Endothelial cell of umbilical vein (primary cell): ENCODE measurements around the gene MAN1A1. TPM values are rescaled to one million over a fixed set of nuclear protein-coding genes. Genes with fewer than 3 reads are reported as not detected.

ENCODE experiments used
- BruUV-seq: library from RNA; stranded (reverse); fragments of 400-500 nt; replicated peaks from 2 replicates; lab custom pipeline; 2021; lab: Mats Ljungman, UMichigan
- CTCF ChIA-PET: fragments of 300-600, 350-600 bp; sonication (Branson Sonifier 250); formaldehyde crosslinking; loops from one replicate; lab custom pipeline; 2021; ENCODE audit warnings: antibody characterized with exemption, inconsistent platforms; lab: Charles Lee
- POLR2A ChIA-PET: fragments of 300-600, 350-600 bp; sonication (Branson Sonifier 250); formaldehyde crosslinking; loops from one replicate; lab custom pipeline; 2021; ENCODE audit warnings: antibody characterized with exemption, inconsistent platforms; lab: Charles Lee
- DNase-seq: peaks from one replicate; pipeline ENCODE4 v3.0.0-alpha.2; 2011; ENCODE audit warnings: low read depth, low spot score
- FAIRE-seq: peaks from 2 replicates; lab custom pipeline; 2011; peaks lifted over from hg19 to GRCh38; lab: Jason Lieb, UNC
- H2AFZ ChIP-seq: 2 replicates; pipeline ENCODE4 v1.6.0; 2012; ENCODE audit warnings: low read depth, low read length, control low read depth, inconsistent platforms
- H3K27ac ChIP-seq: 2 replicates; pipeline ENCODE4 v1.5.1; 2011; ENCODE audit warnings: low read depth, mild to moderate bottlenecking, control low read depth, low read length, moderate library complexity; ENCODE audit not compliant: insufficient read depth
- H3K27me3 ChIP-seq, 2 experiments: 2 replicates each; pipeline versions ENCODE4 v1.6.0 to v1.6.1; 2011; ENCODE audit warnings: low read length in 2 of 2, mixed read lengths in 1 of 2; ENCODE audit not compliant: control insufficient read depth in 2 of 2, insufficient read depth in 2 of 2
- H3K36me3 ChIP-seq, 2 experiments: 2 replicates in 1 of 2; 3 replicates in 1 of 2; pipeline ENCODE4 v1.5.1; 2011; ENCODE audit warnings: low read length in 2 of 2, mild to moderate bottlenecking in 1 of 2, moderate library complexity in 1 of 2; ENCODE audit not compliant: control insufficient read depth in 2 of 2, insufficient read depth in 2 of 2; ENCODE audit errors: extremely low read depth in 1 of 2
- H3K4me1 ChIP-seq: 3 replicates; pipeline ENCODE4 v1.5.1; 2011; ENCODE audit warnings: mild to moderate bottlenecking, low read length; ENCODE audit not compliant: control insufficient read depth, insufficient read depth; ENCODE audit errors: extremely low read depth
- H3K4me2 ChIP-seq: 2 replicates; pipeline ENCODE4 v1.6.1; 2011; ENCODE audit warnings: low read length, control low read depth, mixed read lengths; ENCODE audit not compliant: insufficient read depth
- H3K4me3 ChIP-seq, 3 experiments: fragments of 200-600 bp in 1 of 3; sonication (generic), shearing (Covaris generic) in 1 of 3; replicated peaks in 1 of 3; 2 replicates each; pipeline ENCODE4 v1.5.1; 2011 to 2016; ENCODE audit warnings: control low read depth in 3 of 3, low read length in 3 of 3, mild to moderate bottlenecking in 2 of 3, inconsistent platforms in 1 of 3, low read depth in 1 of 3, moderate library complexity in 1 of 3; ENCODE audit not compliant: insufficient read depth in 1 of 3
- H3K79me2 ChIP-seq: 2 replicates; pipeline ENCODE4 v1.6.0; 2012; ENCODE audit warnings: low read length, inconsistent platforms; ENCODE audit not compliant: control insufficient read depth, insufficient read depth
- H3K9ac ChIP-seq: replicated peaks from 2 replicates; pipeline ENCODE3; 2011; ENCODE audit warnings: low read length, control low read depth; ENCODE audit not compliant: insufficient read depth; ENCODE audit errors: extremely low read depth
- H3K9me1 ChIP-seq: replicated peaks from 3 replicates; pipeline ENCODE4 v1.6.0; 2011; ENCODE audit warnings: mild to moderate bottlenecking, low read length; ENCODE audit not compliant: control insufficient read depth, insufficient read depth; ENCODE audit errors: extremely low read depth
- H3K9me3 ChIP-seq: replicated peaks from 2 replicates; pipeline ENCODE4 v1.5.1; 2012; ENCODE audit warnings: low read length, inconsistent platforms; ENCODE audit not compliant: control insufficient read depth, insufficient read depth
- H4K20me1 ChIP-seq: replicated peaks from 2 replicates; pipeline ENCODE3; 2011; ENCODE audit warnings: mild to moderate bottlenecking, low read length; ENCODE audit not compliant: control insufficient read depth, insufficient read depth; ENCODE audit errors: extremely low read depth
- CTCF ChIP-seq, 2 donors: IDR thresholded peaks; 1 replicate in 1 of 2; 2 replicates in 1 of 2; pipeline ENCODE4 v1.5.1; 2011; ENCODE audit warnings: low read length in 2 of 2, mild to moderate bottlenecking in 2 of 2, moderate library complexity in 2 of 2, control low read depth in 1 of 2, inconsistent platforms in 1 of 2, low read depth in 1 of 2; ENCODE audit not compliant: insufficient read depth in 1 of 2; ENCODE audit errors: extremely low read depth in 1 of 2
- EZH2 ChIP-seq: IDR thresholded peaks from 2 replicates; pipeline ENCODE4 v1.6.1; 2012; ENCODE audit warnings: borderline replicate concordance, low read depth, mild to moderate bottlenecking, moderate library complexity, low read length, inconsistent platforms; ENCODE audit not compliant: severe bottlenecking
- FOS ChIP-seq: IDR thresholded peaks from 2 replicates; pipeline ENCODE4 v1.6.1; 2011; ENCODE audit warnings: mild to moderate bottlenecking, low read length, moderate library complexity, borderline replicate concordance; ENCODE audit not compliant: insufficient read depth
- GATA2 ChIP-seq: IDR thresholded peaks from 2 replicates; pipeline ENCODE4 v1.7.0; 2011; ENCODE audit warnings: low read depth, mild to moderate bottlenecking, moderate library complexity, mixed read lengths, low read length; ENCODE audit not compliant: insufficient read length, insufficient read depth
- JUN ChIP-seq: IDR thresholded peaks from 2 replicates; pipeline ENCODE4 v1.6.1; 2011; ENCODE audit warnings: borderline replicate concordance, low read depth; ENCODE audit not compliant: insufficient read length, insufficient read depth
- MAX ChIP-seq: IDR thresholded peaks from 2 replicates; pipeline ENCODE4 v1.6.1; 2011; ENCODE audit not compliant: insufficient read depth, insufficient read length
- MYC ChIP-seq: IDR thresholded peaks from one replicate; pipeline ENCODE4 v1.6.1; 2011; ENCODE audit warnings: mild to moderate bottlenecking, low read depth, low read length
- POLR2A ChIP-seq: IDR thresholded peaks from 2 replicates; pipeline ENCODE4 v1.6.1; 2012; ENCODE audit warnings: low read depth, mild to moderate bottlenecking, control low read depth, low read length
- POLR2AphosphoS5 ChIP-seq: IDR thresholded peaks from 2 replicates; pipeline ENCODE4 v1.6.1; 2012; ENCODE audit warnings: low read depth, mild to moderate bottlenecking, control low read depth, low read length, moderate library complexity; ENCODE audit not compliant: insufficient read depth
- dilution Hi-C: fragments of 300-500 bp; cut with MboI; formaldehyde crosslinking; loops from one replicate; pipeline ENCODE4 v1.15.0; 2019; ENCODE audit warnings: low sequenced_read_pairs; ENCODE audit not compliant: extremely low pct_ligation_motif_present
- intact Hi-C: fragments of 100-400 bp; cut with micrococcal nuclease; formaldehyde crosslinking; loops from one replicate; pipeline ENCODE4 v1.10.0; 2022
- polyA plus RNA-seq, 4 experiments: library from polyadenylated mRNA; depleted of rRNA in 3 of 4; stranded (reverse) in 3 of 4; unstranded in 1 of 4; fragments of >200 nt; gene quantifications; 2 replicates each; pipeline versions ENCODE4 v1.2.1 to v1.2.3, GENCODE V29; 2011 to 2012; ENCODE audit warnings: missing spikeins in 1 of 4
- total RNA-seq: library from RNA; stranded (reverse); gene quantifications from 2 replicates; pipeline ENCODE4 v1.2.3, GENCODE V29; 2021

MAN1A1 gene
- total and polyA plus RNA-seq, 2 donors (not counting 3 experiments of a cell fraction or from before 2014, with no cell fraction given) = 3.3 to 12.9 TPM

GRCh38 chr6:119195204-119195603 is 154.4 kb downstream of the MAN1A1 start:
- H4K20me1 ChIP-seq = no peaks in the 10 kb centered on the region

GRCh38 chr6:119193707-119194106 is 155.9 kb downstream of the MAN1A1 start:
- Histone ChIP-seq H3K4me1 (no peaks in the 10 kb centered on the region), H2AFZ (no peak overlapping the region), H3K9ac (no peak overlapping the region), H4K20me1 (no peaks in the 10 kb centered on the region), H3K27ac (no peak overlapping the region), H3K27me3 (no peaks in the 10 kb centered on the region), H3K36me3 (no peaks in the 10 kb centered on the region), H3K9me1 (no peaks in the 10 kb centered on the region), H3K9me3 (no peaks in the 10 kb centered on the region), H3K4me3 (no peak overlapping the region), H3K79me2 (no peaks in the 10 kb centered on the region), H3K4me2 (no peak overlapping the region)
- no peak for TF ChIP-seq JUN
- no peak for TF ChIP-seq POLR2AphosphoS5
- no peak for TF ChIP-seq MYC
- no peak for TF ChIP-seq FOS
- TF ChIP-seq CTCF (IDR thresholded peaks at IDR 0.05; ENCODE audit: extremely low read depth in 1 of 2, insufficient read depth in 1 of 2, low read depth in 1 of 2, low read length in 2 of 2) = no peak
- no peak for TF ChIP-seq MAX
- TF ChIP-seq GATA2 = no peak
- TF ChIP-seq EZH2 = no peak
- no peak for TF ChIP-seq POLR2A
- DNase-seq (no peak), FAIRE-seq (no peak)
- POLR2A ChIA-PET = no interaction called here
- CTCF ChIA-PET = no interaction called here
- BruUV-seq = no TSS peak
- intact Hi-C loops = no loop called here
- dilution Hi-C loops = no loop called here

More at GRCh38 chr6:119195204-119195603, 154.4 kb downstream of the MAN1A1 start:
- CTCF ChIA-PET = no interaction called here
- Histone ChIP-seq H3K4me2 (no peak overlapping the region), H3K9me3 (no peaks in the 10 kb centered on the region), H3K4me1 (no peaks in the 10 kb centered on the region), H3K27me3 (no peaks in the 10 kb centered on the region), H3K36me3 (no peaks in the 10 kb centered on the region), H3K79me2 (no peaks in the 10 kb centered on the region), H3K27ac (no peak overlapping the region), H3K9me1 (no peaks in the 10 kb centered on the region), H3K4me3 (no peak overlapping the region), H2AFZ (no peak overlapping the region), H3K9ac (no peak overlapping the region)
- FAIRE-seq (no peak), DNase-seq (no peak)
- dilution Hi-C loops (no loop called here), intact Hi-C loops (no loop called here)
- TF ChIP-seq POLR2AphosphoS5 (no peak), CTCF (IDR thresholded peaks at IDR 0.05; ENCODE audit: extremely low read depth in 1 of 2, insufficient read depth in 1 of 2, low read depth in 1 of 2, low read length in 2 of 2) (no peak), GATA2 (no peak), FOS (no peak)
- POLR2A ChIA-PET = no interaction called here
- BruUV-seq = no TSS peak
